Caco-2 (cell line): ENCODE results near the gene ARL3. TPM values are rescaled to one million over a fixed set of nuclear protein-coding genes. Genes with fewer than 3 reads are reported as not detected.
"Not testable (repeated sequence)": the region's sequence is repeated elsewhere in the genome, so short reads cannot be mapped to it uniquely, and the experiment has no call there.

ENCODE experiments used
- BruUV-seq: library from RNA; stranded (reverse); fragments of 400-500 nt; replicated peaks from 2 replicates; lab custom pipeline; 2021; lab: Mats Ljungman, UMichigan
- CTCF ChIA-PET: fragments of 300-600 bp; sonication (Branson Sonifier 250); formaldehyde crosslinking; loops from one replicate; lab custom pipeline; 2022; ENCODE audit warnings: antibody characterized with exemption; lab: Charles Lee
- POLR2A ChIA-PET: fragments of 300-600 bp; sonication (Branson Sonifier 250); formaldehyde crosslinking; loops from one replicate; lab custom pipeline; 2022; ENCODE audit warnings: antibody characterized with exemption; lab: Charles Lee
- DNase-seq, 2 experiments: peaks; one replicate each; pipeline versions ENCODE4 v3.0.0 to v3.0.0-alpha.2; 2020 to 2022
- H3K27me3 ChIP-seq: replicated peaks from 2 replicates; pipeline ENCODE4 v1.6.0; 2011; ENCODE audit warnings: low read length; ENCODE audit not compliant: control insufficient read depth, insufficient read depth
- H3K36me3 ChIP-seq: 2 replicates; pipeline ENCODE4 v1.5.1; 2011; ENCODE audit warnings: low read length; ENCODE audit not compliant: control insufficient read depth, insufficient read depth
- H3K4me1 ChIP-seq: fragments of 250-450 bp; sonication (Bioruptor Pico); 2 replicates; pipeline ENCODE4 v1.5.1; 2020; ENCODE audit warnings: mild to moderate bottlenecking
- H3K4me3 ChIP-seq: 2 replicates; pipeline ENCODE4 v1.5.1; 2011; ENCODE audit warnings: low read depth, mild to moderate bottlenecking, control low read depth, low read length
- H3K9me3 ChIP-seq: fragments of 250-450 bp; sonication (Bioruptor Pico); 2 replicates; pipeline ENCODE4 v1.5.1; 2020; ENCODE audit warnings: mild to moderate bottlenecking, moderate library complexity
- H3K27ac Mint-ChIP-seq: one replicate; pipeline ENCODE4 v1.8.0; 2022; ENCODE audit warnings: mixed read lengths; ENCODE audit not compliant: unreplicated experiment
- H3K27me3 Mint-ChIP-seq: one replicate; pipeline ENCODE4 v1.8.0; 2022; ENCODE audit warnings: mixed read lengths; ENCODE audit not compliant: insufficient read depth, unreplicated experiment
- H3K36me3 Mint-ChIP-seq: one replicate; pipeline ENCODE4 v1.8.0; 2022; ENCODE audit warnings: mild to moderate bottlenecking, mixed read lengths; ENCODE audit not compliant: insufficient read depth, unreplicated experiment
- H3K4me1 Mint-ChIP-seq: one replicate; pipeline ENCODE4 v1.8.0; 2022; ENCODE audit warnings: low read depth, mixed read lengths; ENCODE audit not compliant: unreplicated experiment
- H3K4me3 Mint-ChIP-seq: one replicate; pipeline ENCODE4 v1.8.0; 2022; ENCODE audit warnings: mild to moderate bottlenecking, moderate library complexity, mixed read lengths; ENCODE audit not compliant: unreplicated experiment
- H3K9me3 Mint-ChIP-seq: one replicate; pipeline ENCODE4 v1.8.0; 2022; ENCODE audit warnings: mixed read lengths; ENCODE audit not compliant: unreplicated experiment
- CTCF ChIP-seq, 2 experiments: fragments of 200-600 bp in 1 of 2; IDR thresholded peaks; 1 replicate in 1 of 2; 2 replicates in 1 of 2; pipeline versions ENCODE4 v1.5.1 to v1.8.0; 2011 to 2022; ENCODE audit warnings: antibody characterized with exemption in 1 of 2, control low read depth in 1 of 2, inconsistent platforms in 1 of 2, low read depth in 1 of 2, low read length in 1 of 2, mild to moderate bottlenecking in 1 of 2, moderate library complexity in 1 of 2; ENCODE audit not compliant: insufficient read depth in 1 of 2, severe bottlenecking in 1 of 2, unreplicated experiment in 1 of 2
- intact Hi-C: fragments of 100-400 bp; cut with micrococcal nuclease; formaldehyde crosslinking; loops from one replicate; pipeline ENCODE4 v1.10.0; 2022; ENCODE audit not compliant: unreplicated experiment
- total RNA-seq: library from RNA; stranded (reverse); gene quantifications from 2 replicates; pipeline ENCODE4 v1.2.3, GENCODE V29; 2022

ARL3 gene
- total RNA-seq, 1 experiment from 2014 or later = 7.8 TPM

- H3K4me3 Mint-ChIP-seq = no peak overlapping the region
- ChIA-PET POLR2A (no interaction called here), CTCF (interaction anchor here (0.7 kb wide), 1 partner anchor 18 kb away, joined by 3 read pairs; no protein-coding TSS in a partner anchor)
- no peaks in the 10 kb centered on the region for H3K4me1 ChIP-seq
- no peak overlapping the region for H3K4me3 ChIP-seq
- no peak for TF ChIP-seq CTCF (IDR thresholded peaks at IDR 0.05; ENCODE audit: insufficient read depth in 1 of 2, low read depth in 1 of 2, low read length in 1 of 2, severe bottlenecking in 1 of 2, unreplicated experiment in 1 of 2)
- no peaks in the 10 kb centered on the region for H3K9me3 Mint-ChIP-seq
- H3K36me3 Mint-ChIP-seq = peaks cover 35% of the 10 kb centered on the region
- no peak for DNase-seq
- H3K27me3 Mint-ChIP-seq = no peaks in the 10 kb centered on the region
- H3K36me3 ChIP-seq = no peaks in the 10 kb centered on the region
- no peaks in the 10 kb centered on the region for H3K27me3 ChIP-seq
- no peaks in the 10 kb centered on the region for H3K4me1 Mint-ChIP-seq
- H3K9me3 ChIP-seq = no peaks in the 10 kb centered on the region
- intact Hi-C loops = no loop called here
- no TSS peak for BruUV-seq
- H3K27ac Mint-ChIP-seq = no peak overlapping the region
Measured at GRCh38 chr10:102696736-102697135, 17.5 kb downstream of the ARL3 start.

GRCh38 chr10:102695401-102695800, 18.8 kb downstream of the ARL3 start:
- H3K27ac Mint-ChIP-seq, BruUV-seq: not testable (repeated sequence)

GRCh38 chr10:102691285-102692066, 22.7 kb downstream of the ARL3 start:
- Histone ChIP-seq H3K27me3 (no peaks in the 10 kb centered on the region), H3K36me3 (no peaks in the 10 kb centered on the region), H3K4me1 (no peaks in the 10 kb centered on the region), H3K4me3 (no peak overlapping the region), H3K9me3 (no peaks in the 10 kb centered on the region)
- ChIA-PET POLR2A (no interaction called here), CTCF (no interaction called here)
- Mint-ChIP-seq H3K36me3 (peaks cover 11% of the 10 kb centered on the region), H3K4me1 (no peaks in the 10 kb centered on the region), H3K9me3 (no peaks in the 10 kb centered on the region), H3K27ac (no peak overlapping the region), H3K27me3 (no peaks in the 10 kb centered on the region), H3K4me3 (no peak overlapping the region)
- no TSS peak for BruUV-seq
- no peak for TF ChIP-seq CTCF (IDR thresholded peaks at IDR 0.05; ENCODE audit: insufficient read depth in 1 of 2, low read depth in 1 of 2, low read length in 1 of 2, severe bottlenecking in 1 of 2, unreplicated experiment in 1 of 2)
- intact Hi-C loops = no loop called here
- DNase-seq = no peak

More at GRCh38 chr10:102695401-102695800, 18.8 kb downstream of the ARL3 start:
- H3K36me3 ChIP-seq, H3K4me3 ChIP-seq, H3K27me3 Mint-ChIP-seq, intact Hi-C loops, DNase-seq, H3K27me3 ChIP-seq, H3K9me3 Mint-ChIP-seq, H3K4me1 ChIP-seq, H3K4me1 Mint-ChIP-seq, H3K4me3 Mint-ChIP-seq, H3K9me3 ChIP-seq, CTCF ChIA-PET: not testable (repeated sequence)
- POLR2A ChIA-PET = interaction anchor here (0.7 kb wide), 1 partner anchor 57 kb away, joined by 4 read pairs; no protein-coding TSS in a partner anchor
- H3K36me3 Mint-ChIP-seq = peaks cover 35% of the 10 kb centered on the region
